ENCODE data around the gene PCBP3. TPM values are rescaled to one million over a fixed set of nuclear protein-coding genes. Genes with fewer than 3 reads are reported as not detected.

PCBP3 gene
- total RNA-seq, 1 donor from 2014 or later = 2.5 TPM

DNA sequence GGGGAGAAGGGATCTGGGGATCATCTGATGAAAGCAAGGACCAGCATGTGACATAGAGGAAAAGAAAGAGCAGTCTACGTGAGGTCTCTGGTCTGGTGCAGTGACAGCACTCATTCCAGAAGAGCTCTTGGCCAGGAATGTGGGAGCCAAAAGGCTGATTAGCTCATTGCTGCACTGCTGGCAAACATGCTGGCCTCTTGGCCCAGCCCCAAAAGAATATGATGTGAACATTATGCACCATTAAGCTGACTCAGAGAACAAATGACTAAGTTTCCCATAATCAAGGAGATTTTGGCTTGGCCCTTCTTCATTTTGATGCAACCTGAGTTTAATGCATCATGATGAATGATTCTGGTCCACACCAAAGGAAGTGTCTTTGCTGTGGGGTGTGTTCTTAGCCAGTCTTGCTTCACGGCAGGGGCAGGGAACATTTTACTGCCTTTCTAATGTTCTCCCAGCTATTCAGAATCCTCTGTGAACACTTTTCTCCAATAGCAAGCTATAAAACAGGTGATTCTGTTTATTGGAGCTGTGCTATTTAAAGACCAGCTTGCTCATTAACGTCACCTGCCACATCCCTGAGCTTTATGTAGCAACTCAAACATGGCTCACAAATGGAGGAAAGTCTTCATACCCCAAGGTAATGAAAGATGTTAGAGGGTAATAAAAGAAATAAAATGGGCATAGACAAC, 55.1 kb downstream of the PCBP3 start:
- Mint-ChIP-seq H3K9me3 (ENCODE audit: unreplicated experiment) (no peaks in the 10 kb centered on the region), H3K36me3 (ENCODE audit: low read depth, unreplicated experiment) (no peaks in the 10 kb centered on the region), H3K4me3 (ENCODE audit: unreplicated experiment) (no peak overlapping the region), H3K4me1 (ENCODE audit: unreplicated experiment) (peaks cover 3% of the 10 kb centered on the region), H3K27ac (ENCODE audit: unreplicated experiment) (no peak overlapping the region), H3K27me3 (ENCODE audit: unreplicated experiment) (peaks cover 2% of the 10 kb centered on the region)
- no peak for DNase-seq (ENCODE audit: low spot score)
- no peak for TF ChIP-seq CTCF (IDR thresholded peaks at IDR 0.05; ENCODE audit: unreplicated experiment)

GRCh38 chr21:45699251-45699942, 55.9 kb downstream of the PCBP3 start:
- Mint-ChIP-seq H3K27me3 (ENCODE audit: unreplicated experiment) (peaks cover 2% of the 10 kb centered on the region), H3K36me3 (ENCODE audit: low read depth, unreplicated experiment) (no peaks in the 10 kb centered on the region), H3K4me1 (ENCODE audit: unreplicated experiment) (peaks cover 11% of the 10 kb centered on the region), H3K9me3 (ENCODE audit: unreplicated experiment) (no peaks in the 10 kb centered on the region), H3K27ac (ENCODE audit: unreplicated experiment) (no peak overlapping the region), H3K4me3 (ENCODE audit: unreplicated experiment) (no peak overlapping the region)
- no peak for TF ChIP-seq CTCF (IDR thresholded peaks at IDR 0.05; ENCODE audit: unreplicated experiment)
- DNase-seq (ENCODE audit: low spot score) = no peak

DNA sequence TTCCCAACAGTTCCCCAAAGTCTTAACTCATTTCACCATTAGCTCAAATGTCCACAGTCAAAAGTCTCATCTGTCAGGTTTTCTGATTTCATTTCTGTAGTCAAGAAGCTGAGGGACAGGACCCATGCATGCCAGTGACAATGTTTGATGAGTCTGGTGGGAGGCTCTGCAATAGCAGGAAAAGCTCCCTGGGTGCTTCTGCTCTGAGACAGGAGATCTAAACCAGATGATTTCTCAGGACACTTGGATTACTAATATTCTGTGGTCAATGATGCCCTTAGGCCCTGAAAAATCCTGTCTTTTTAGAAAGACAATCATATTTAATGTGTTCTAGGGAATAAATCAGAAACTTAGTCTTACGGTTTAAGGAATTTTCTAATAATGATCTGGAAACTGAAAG, 56.4 kb downstream of the PCBP3 start:
- H3K4me3 Mint-ChIP-seq (ENCODE audit: unreplicated experiment) = no peak overlapping the region
- TF ChIP-seq CTCF (IDR thresholded peaks at IDR 0.05; ENCODE audit: unreplicated experiment) = no peak
- no peak for DNase-seq (ENCODE audit: low spot score)
- H3K36me3 Mint-ChIP-seq (ENCODE audit: low read depth, unreplicated experiment) = no peaks in the 10 kb centered on the region
- peaks cover 12% of the 10 kb centered on the region for H3K4me1 Mint-ChIP-seq (ENCODE audit: unreplicated experiment)
- H3K27ac Mint-ChIP-seq (ENCODE audit: unreplicated experiment) = no peak overlapping the region
- peaks cover 5% of the 10 kb centered on the region for H3K27me3 Mint-ChIP-seq (ENCODE audit: unreplicated experiment)
- no peaks in the 10 kb centered on the region for H3K9me3 Mint-ChIP-seq (ENCODE audit: unreplicated experiment)

- Mint-ChIP-seq H3K4me3 (ENCODE audit: unreplicated experiment) (no peak overlapping the region), H3K27me3 (ENCODE audit: unreplicated experiment) (peaks cover 5% of the 10 kb centered on the region)
- no peak for TF ChIP-seq CTCF (IDR thresholded peaks at IDR 0.05; ENCODE audit: unreplicated experiment)
Measured at GRCh38 chr21:45700461-45700860, 56.9 kb downstream of the PCBP3 start.

More at GRCh38 chr21:45700461-45700860, 56.9 kb downstream of the PCBP3 start:
- H3K27ac Mint-ChIP-seq (ENCODE audit: unreplicated experiment) = no peak overlapping the region
- peaks cover 12% of the 10 kb centered on the region for H3K4me1 Mint-ChIP-seq (ENCODE audit: unreplicated experiment)
- H3K36me3 Mint-ChIP-seq (ENCODE audit: low read depth, unreplicated experiment) = no peaks in the 10 kb centered on the region
- H3K9me3 Mint-ChIP-seq (ENCODE audit: unreplicated experiment) = no peaks in the 10 kb centered on the region
- no peak for DNase-seq (ENCODE audit: low spot score)
